ENCODE data around the gene PREP.

DNA sequence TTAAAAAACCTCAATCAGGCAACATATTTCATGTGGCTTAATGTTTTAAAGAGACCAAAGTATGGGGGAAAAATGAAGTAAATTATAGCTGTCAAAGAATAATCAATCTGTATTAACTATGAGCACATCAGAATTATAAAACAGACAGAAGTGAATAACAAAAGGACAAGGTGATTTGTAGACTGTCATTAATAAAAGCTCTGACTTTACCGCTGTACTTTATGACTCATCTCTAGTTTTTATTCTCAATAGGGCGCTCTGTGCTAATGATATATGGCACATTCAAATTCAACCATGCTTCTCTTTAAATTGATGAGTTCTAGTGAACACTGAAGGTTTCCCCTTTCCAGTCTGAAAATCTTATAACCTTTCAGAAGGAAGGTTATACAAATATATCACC lies 72.0 kb downstream of the PREP start:
- TF ChIP-seq, protein P1, sequence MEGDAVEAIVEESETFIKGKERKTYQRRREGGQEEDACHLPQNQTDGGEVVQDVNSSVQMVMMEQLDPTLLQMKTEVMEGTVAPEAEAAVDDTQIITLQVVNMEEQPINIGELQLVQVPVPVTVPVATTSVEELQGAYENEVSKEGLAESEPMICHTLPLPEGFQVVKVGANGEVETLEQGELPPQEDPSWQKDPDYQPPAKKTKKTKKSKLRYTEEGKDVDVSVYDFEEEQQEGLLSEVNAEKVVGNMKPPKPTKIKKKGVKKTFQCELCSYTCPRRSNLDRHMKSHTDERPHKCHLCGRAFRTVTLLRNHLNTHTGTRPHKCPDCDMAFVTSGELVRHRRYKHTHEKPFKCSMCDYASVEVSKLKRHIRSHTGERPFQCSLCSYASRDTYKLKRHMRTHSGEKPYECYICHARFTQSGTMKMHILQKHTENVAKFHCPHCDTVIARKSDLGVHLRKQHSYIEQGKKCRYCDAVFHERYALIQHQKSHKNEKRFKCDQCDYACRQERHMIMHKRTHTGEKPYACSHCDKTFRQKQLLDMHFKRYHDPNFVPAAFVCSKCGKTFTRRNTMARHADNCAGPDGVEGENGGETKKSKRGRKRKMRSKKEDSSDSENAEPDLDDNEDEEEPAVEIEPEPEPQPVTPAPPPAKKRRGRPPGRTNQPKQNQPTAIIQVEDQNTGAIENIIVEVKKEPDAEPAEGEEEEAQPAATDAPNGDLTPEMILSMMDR (IDR thresholded peaks at IDR 0.05) = no peak
- no peak for TF ChIP-seq POLR2A (IDR thresholded peaks at IDR 0.05)

Data from testis (tissue), 2 donors.